GM23338 (cell line): ENCODE results near the gene UBE2H.

Source experiments
- CTCF ChIP-seq, 2 experiments: fragments of 200-600 bp in 1 of 2; sonication (generic) in 1 of 2; conservative IDR thresholded peaks; 2 replicates each; pipeline versions ENCODE4 v1.5.1 to v1.6.1; 2016 to 2017; ENCODE audit warnings: antibody characterized with exemption in 2 of 2, low read depth in 2 of 2, mild to moderate bottlenecking in 2 of 2, moderate library complexity in 1 of 2
- EZH2phosphoT487 ChIP-seq: fragments of 200-600 bp; sonication (generic); IDR thresholded peaks from one replicate; pipeline ENCODE4 v1.8.1; 2018; ENCODE audit warnings: antibody characterized with exemption; ENCODE audit not compliant: unreplicated experiment

GRCh38 chr7:129959471-129960203 lies 6.9 kb upstream of the UBE2H start:
- TF ChIP-seq EZH2phosphoT487 (no peak), CTCF (conservative IDR thresholded peaks at IDR 0.05; ENCODE audit: low read depth in 2 of 2) (no peak)
